ENCODE measurements around the gene RNF151.

The RNF151 gene

GRCh38 chr16:1920727-1921171, 45.9 kb upstream of the RNF151 start (continued):
- TF ChIP-seq TSHZ2 (CRISPR knock-in tag; IDR thresholded peaks at IDR 0.05) = no peak
- TF ChIP-seq ESRRG (CRISPR knock-in tag; IDR thresholded peaks at IDR 0.05) = no peak
- no peak for TF ChIP-seq ISL1 (CRISPR knock-in tag; IDR thresholded peaks at IDR 0.05)
- TF ChIP-seq OSR1 (CRISPR knock-in tag; IDR thresholded peaks at IDR 0.05) = no peak
- TF ChIP-seq PPARA (CRISPR knock-in tag; IDR thresholded peaks at IDR 0.05; ENCODE audit: borderline replicate concordance) = no peak
- TF ChIP-seq CREB5 (CRISPR knock-in tag; IDR thresholded peaks at IDR 0.05; ENCODE audit: low read depth) = no peak
- no peak for TF ChIP-seq TCF4 (CRISPR knock-in tag; IDR thresholded peaks at IDR 0.05; ENCODE audit: borderline replicate concordance)

GRCh38 chr16:1922357-1922756, 44.3 kb upstream of the RNF151 start:
- TF ChIP-seq CSDC2 (CRISPR knock-in tag; IDR thresholded peaks at IDR 0.05) = no peak
- no peak for TF ChIP-seq SNAI2 (CRISPR knock-in tag; IDR thresholded peaks at IDR 0.05)
- no peak for TF ChIP-seq ZFP30 (CRISPR knock-in tag; IDR thresholded peaks at IDR 0.05)
- no peak for TF ChIP-seq CREB5 (CRISPR knock-in tag; IDR thresholded peaks at IDR 0.05; ENCODE audit: low read depth)
- TF ChIP-seq TCF4 (CRISPR knock-in tag; IDR thresholded peaks at IDR 0.05; ENCODE audit: borderline replicate concordance) = no peak
- no peak for TF ChIP-seq TOX (CRISPR knock-in tag; IDR thresholded peaks at IDR 0.05; ENCODE audit: borderline replicate concordance)
- no peak for TF ChIP-seq POU6F1 (CRISPR knock-in tag; IDR thresholded peaks at IDR 0.05; ENCODE audit: borderline replicate concordance, low read depth)
- TF ChIP-seq PPARA (CRISPR knock-in tag; IDR thresholded peaks at IDR 0.05; ENCODE audit: borderline replicate concordance) = no peak
- no peak for TF ChIP-seq ZNF70 (CRISPR knock-in tag; IDR thresholded peaks at IDR 0.05)
- no peak for ATAC-seq

GRCh38 chr16:1923299-1924034, 43.2 kb upstream of the RNF151 start:
- peak; percentile 20; the same call in 2 of the 3 replicates for ATAC-seq

More at GRCh38 chr16:1923299-1924034, 43.2 kb upstream of the RNF151 start:
- TF ChIP-seq GLIS3 (CRISPR knock-in tag; IDR thresholded peaks at IDR 0.05) (no peak), BACH2 (CRISPR knock-in tag; IDR thresholded peaks at IDR 0.05; ENCODE audit: borderline replicate concordance) (no peak), ARNTL (CRISPR knock-in tag; IDR thresholded peaks at IDR 0.05; ENCODE audit: borderline replicate concordance, low read depth) (no peak), PATZ1 (CRISPR knock-in tag; IDR thresholded peaks at IDR 0.05; ENCODE audit: borderline replicate concordance) (no peak), ZNF8 (CRISPR knock-in tag; IDR thresholded peaks at IDR 0.05) (no peak), RARB (CRISPR knock-in tag; IDR thresholded peaks at IDR 0.05) (no peak), SNAI2 (CRISPR knock-in tag; IDR thresholded peaks at IDR 0.05) (no peak), ZFP3 (CRISPR knock-in tag; IDR thresholded peaks at IDR 0.05) (no peak), CSRNP3 (CRISPR knock-in tag; IDR thresholded peaks at IDR 0.05) (no peak), CREB5 (CRISPR knock-in tag; IDR thresholded peaks at IDR 0.05; ENCODE audit: low read depth) (no peak), OSR1 (CRISPR knock-in tag; IDR thresholded peaks at IDR 0.05) (no peak), ZFP30 (CRISPR knock-in tag; IDR thresholded peaks at IDR 0.05) (no peak), POU6F1 (CRISPR knock-in tag; IDR thresholded peaks at IDR 0.05; ENCODE audit: borderline replicate concordance, low read depth) (no peak), ESRRG (CRISPR knock-in tag; IDR thresholded peaks at IDR 0.05) (no peak), ZC3H10 (CRISPR knock-in tag; IDR thresholded peaks at IDR 0.05) (no peak), CSDC2 (CRISPR knock-in tag; IDR thresholded peaks at IDR 0.05) (no peak)

Measured in SK-N-SH treated with all-trans-retinoic acid at 6 μM for 48 hours (cell line).